Omental fat pad (tissue), 4 donors: Measurements from ENCODE around the gene SATB2. TPM values are rescaled to one million over a fixed set of nuclear protein-coding genes. Genes with fewer than 3 reads are reported as not detected.

ENCODE experiments used
- ATAC-seq: fragments of 150-250 bp; one replicate; pipeline ENCODE4 v1.9.1; 2016; ENCODE audit warnings: mild to moderate bottlenecking, moderate library complexity; ENCODE audit not compliant: low FRiP score
- DNase-seq: peaks from one replicate; pipeline ENCODE4 v3.0.0-alpha.2; 2019; ENCODE audit warnings: low spot score
- CTCF ChIP-seq, 3 donors: fragments of 450-650 bp; IDR thresholded peaks; one replicate each; pipeline ENCODE4 v1.5.1; 2016 to 2017; ENCODE audit warnings: antibody characterized with exemption in 3 of 3, mild to moderate bottlenecking in 3 of 3, moderate library complexity in 2 of 3
- total RNA-seq, 4 donors: library from RNA; depleted of rRNA; stranded (reverse); fragments of >200 nt; gene quantifications; one replicate each; pipeline ENCODE4 v1.1.0, GENCODE V29; 2016

The SATB2 gene
- total RNA-seq, 4 donors from 2014 or later, result 1.7 to 4.1 (median 2.7) TPM

DNA sequence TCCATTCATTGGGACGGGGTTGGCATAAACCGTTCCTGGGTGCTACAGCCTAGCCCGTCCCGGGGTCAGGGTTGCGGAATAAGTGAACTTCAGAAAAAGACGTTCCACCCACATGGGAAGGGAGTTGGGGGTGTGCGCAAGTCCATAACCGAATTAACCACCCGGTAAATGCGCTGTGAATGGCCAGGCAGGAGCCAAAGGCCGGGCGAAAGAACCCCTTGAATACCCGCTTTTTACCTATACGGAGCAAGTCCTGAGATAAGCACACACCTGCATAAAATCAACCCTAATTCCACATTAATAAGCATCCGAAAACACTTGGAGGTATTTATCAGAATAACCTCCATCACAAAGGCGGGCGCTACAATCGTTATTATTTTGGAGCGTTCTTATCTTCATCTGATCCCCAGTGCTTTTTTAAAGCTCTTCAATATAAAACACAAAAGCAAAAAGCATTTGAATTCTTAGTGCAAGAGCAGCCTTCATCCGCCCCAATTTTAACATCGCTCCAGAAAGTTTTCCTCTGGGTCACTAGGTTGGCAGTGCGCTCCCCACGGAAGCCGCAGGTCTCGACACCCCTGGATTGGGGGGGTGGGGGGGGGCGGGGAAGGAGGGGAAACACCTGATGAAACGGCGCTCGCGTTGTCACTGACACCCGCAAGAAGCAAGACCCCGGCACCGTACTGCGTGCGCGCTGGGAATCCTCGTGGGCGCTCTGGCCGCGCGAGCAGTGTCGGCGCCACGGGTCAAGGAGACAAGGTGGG is 1.2 kb downstream of the SATB2 start:
- ATAC-seq (no peak), DNase-seq (no peak)
- no peak for TF ChIP-seq CTCF (IDR thresholded peaks at IDR 0.05)

DNA sequence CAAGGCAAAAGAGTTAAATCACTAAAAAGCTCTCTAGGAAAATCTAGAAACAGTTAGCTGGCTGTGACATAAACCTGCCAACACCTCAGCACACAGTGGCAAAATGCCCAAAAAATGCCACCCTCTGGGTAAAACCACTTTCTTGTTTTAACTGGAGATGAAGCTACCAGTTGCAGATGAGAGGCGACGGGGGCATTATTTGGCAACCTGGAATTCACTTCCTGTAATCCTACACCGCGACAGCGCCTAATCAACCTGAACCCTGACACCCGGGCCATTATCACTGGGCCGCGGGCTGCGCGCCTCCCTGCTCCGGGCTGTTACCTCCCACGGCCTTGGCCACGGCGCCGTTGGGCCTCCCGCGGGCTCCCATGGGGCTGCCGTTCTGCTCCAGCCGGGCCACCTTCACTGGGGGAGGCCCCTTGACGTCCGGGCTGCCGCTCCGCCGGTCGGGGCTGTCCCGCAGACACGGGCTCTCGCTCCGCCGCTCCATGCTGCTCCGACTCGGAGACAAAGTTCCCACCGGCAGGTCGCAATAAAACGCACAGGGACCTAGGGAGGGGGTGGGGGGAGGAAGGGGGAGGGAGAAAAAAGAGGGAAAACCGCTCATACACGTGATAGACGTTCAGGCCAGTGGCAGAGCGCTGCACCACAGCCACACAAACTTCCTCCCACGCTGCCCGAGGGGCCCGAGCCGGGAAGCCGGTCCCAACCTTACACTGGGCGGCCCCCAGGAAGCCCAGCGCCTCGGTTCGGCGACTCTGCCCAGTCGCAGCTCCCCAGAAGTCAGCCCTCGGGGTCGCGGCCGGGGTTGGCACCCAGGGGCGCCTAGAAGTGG is 2.0 kb downstream of the SATB2 start:
- ATAC-seq (no peak), DNase-seq (no peak)
- TF ChIP-seq CTCF (IDR thresholded peaks at IDR 0.05), result no peak

DNA sequence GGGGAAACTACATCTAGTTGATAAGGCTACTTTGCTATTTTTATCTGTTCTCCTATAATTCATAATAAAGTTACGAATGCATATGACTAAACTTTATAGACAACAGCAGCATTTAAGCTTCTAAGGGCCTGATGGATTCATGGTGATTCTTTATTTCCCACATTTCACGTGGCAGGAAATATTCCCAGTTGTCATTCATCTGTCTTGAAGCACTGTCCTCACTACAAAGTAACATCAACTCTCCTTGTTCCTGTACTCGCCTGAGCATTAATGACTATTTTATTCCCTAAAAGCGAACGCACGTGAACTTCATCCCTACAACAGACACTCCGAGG is 2.6 kb downstream of the SATB2 start:
- TF ChIP-seq CTCF (IDR thresholded peaks at IDR 0.05), result no peak
- DNase-seq (no peak), ATAC-seq (no peak)

DNA sequence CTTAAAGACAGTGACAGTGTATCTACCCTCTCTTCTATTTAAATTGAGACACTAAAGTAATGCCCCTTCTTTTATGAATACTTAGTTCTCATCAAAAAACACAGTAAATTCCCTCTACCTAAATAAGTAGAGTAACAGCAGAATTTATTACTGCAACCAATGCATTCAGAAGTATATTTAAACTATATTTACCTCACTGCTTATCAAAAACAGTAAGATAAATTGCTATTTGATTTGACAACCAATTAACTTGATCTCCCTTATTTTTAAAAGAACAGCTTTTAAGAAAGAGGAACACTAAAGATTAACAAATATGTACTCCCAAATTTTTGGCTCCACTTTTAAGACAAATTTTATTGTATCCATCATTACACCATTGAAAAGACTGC is 4.8 kb downstream of the SATB2 start:
- no peak for ATAC-seq

GRCh38 chr2:199452260-199452990 is 5.3 kb downstream of the SATB2 start:
- TF ChIP-seq CTCF (IDR thresholded peaks at IDR 0.05), result no peak
- ATAC-seq, result no peak
- DNase-seq, result no peak

More for the DNA sequence above, 4.8 kb downstream of the SATB2 start:
- DNase-seq, result no peak
- TF ChIP-seq CTCF (IDR thresholded peaks at IDR 0.05), result no peak

DNA sequence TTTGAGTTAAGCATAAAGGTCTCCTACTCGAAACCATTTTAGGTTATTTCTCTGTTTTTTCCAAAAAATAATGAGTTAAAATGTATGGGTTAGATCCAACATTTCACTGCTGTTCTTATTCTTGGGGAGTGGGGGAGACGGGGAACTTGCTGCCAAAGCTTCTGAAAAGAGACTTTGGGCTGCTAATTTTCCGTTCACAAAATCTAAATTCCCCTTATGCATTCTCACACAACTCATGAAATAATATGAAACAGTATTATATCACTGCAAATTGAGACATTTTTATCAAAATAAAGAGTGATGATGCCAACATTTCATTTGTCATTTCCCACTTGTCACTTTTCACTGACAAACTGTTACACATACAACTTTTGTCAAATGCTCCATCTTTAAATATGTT is 7.8 kb downstream of the SATB2 start:
- ATAC-seq, result no peak
- no peak for DNase-seq
- TF ChIP-seq CTCF (IDR thresholded peaks at IDR 0.05), result no peak
